Esophagus muscularis mucosa (tissue), 3 donors: ENCODE results near the gene RASGRF1.

ENCODE experiments used
- POLR2A ChIP-seq: fragments of 450-650 bp; IDR thresholded peaks from one replicate; pipeline ENCODE4 v1.6.1; 2017; ENCODE audit warnings: antibody characterized with exemption, moderate library complexity, mild to moderate bottlenecking, low read depth
- POLR2AphosphoS5 ChIP-seq, 2 donors: sonication (generic); formaldehyde crosslinking; IDR thresholded peaks; one replicate each; pipeline ENCODE4 v1.6.1; 2017; ENCODE audit warnings: antibody characterized with exemption in 2 of 2
- TF ChIP-seq, protein P1 (sequence below), 3 experiments: fragments of 200-600 bp in 2 of 3; fragments of 450-650 bp in 1 of 3; sonication (generic) in 2 of 3; IDR thresholded peaks; one replicate each; pipeline ENCODE4 v1.5.1; 2017 to 2019; ENCODE audit warnings: antibody characterized with exemption in 3 of 3, mild to moderate bottlenecking in 2 of 3, moderate library complexity in 1 of 3

DNA sequence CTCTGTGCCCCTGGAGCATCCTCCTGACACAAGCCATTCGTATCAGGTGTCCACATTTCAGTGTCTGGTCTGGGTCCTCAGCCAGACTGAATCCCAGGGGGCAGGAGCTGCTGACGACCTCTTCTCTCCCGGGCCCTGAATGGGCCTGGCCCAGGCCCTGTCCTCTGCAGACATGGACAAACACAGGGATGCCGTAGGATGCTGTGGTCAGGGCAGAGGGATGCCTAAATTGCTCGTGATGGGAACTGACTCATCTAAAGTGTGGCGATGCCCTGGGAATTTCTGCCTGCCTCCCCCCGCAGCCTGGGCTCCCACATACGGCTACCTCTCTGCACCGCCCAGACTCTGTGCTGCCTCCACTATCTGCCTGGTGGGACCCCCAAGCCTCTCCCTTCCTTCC lies 87.3 kb downstream of the RASGRF1 start:
- TF ChIP-seq, protein P1, sequence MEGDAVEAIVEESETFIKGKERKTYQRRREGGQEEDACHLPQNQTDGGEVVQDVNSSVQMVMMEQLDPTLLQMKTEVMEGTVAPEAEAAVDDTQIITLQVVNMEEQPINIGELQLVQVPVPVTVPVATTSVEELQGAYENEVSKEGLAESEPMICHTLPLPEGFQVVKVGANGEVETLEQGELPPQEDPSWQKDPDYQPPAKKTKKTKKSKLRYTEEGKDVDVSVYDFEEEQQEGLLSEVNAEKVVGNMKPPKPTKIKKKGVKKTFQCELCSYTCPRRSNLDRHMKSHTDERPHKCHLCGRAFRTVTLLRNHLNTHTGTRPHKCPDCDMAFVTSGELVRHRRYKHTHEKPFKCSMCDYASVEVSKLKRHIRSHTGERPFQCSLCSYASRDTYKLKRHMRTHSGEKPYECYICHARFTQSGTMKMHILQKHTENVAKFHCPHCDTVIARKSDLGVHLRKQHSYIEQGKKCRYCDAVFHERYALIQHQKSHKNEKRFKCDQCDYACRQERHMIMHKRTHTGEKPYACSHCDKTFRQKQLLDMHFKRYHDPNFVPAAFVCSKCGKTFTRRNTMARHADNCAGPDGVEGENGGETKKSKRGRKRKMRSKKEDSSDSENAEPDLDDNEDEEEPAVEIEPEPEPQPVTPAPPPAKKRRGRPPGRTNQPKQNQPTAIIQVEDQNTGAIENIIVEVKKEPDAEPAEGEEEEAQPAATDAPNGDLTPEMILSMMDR (IDR thresholded peaks at IDR 0.05), result no peak
- no peak for TF ChIP-seq POLR2A
- TF ChIP-seq POLR2AphosphoS5 (IDR thresholded peaks at IDR 0.05), result no peak
